Activated T-helper 9 cell treated with anti-CD3 and anti-CD28 coated beads, Interleukin-2, amount 50 U/mL, for 16 hours (primary cell): ENCODE measurements around the gene CKAP5.
A peak's percentile ranks its signal among the peaks of the same experiment; 100 is the strongest.
"Not testable (repeated sequence)": the region's sequence is repeated elsewhere in the genome, so short reads cannot be mapped to it uniquely, and the experiment has no call there.

Experiments used
- DNase-seq: peaks from one replicate; pipeline ENCODE4 v3.0.0-alpha.2; 2020; ENCODE audit warnings: low read depth

Gene CKAP5

DNA sequence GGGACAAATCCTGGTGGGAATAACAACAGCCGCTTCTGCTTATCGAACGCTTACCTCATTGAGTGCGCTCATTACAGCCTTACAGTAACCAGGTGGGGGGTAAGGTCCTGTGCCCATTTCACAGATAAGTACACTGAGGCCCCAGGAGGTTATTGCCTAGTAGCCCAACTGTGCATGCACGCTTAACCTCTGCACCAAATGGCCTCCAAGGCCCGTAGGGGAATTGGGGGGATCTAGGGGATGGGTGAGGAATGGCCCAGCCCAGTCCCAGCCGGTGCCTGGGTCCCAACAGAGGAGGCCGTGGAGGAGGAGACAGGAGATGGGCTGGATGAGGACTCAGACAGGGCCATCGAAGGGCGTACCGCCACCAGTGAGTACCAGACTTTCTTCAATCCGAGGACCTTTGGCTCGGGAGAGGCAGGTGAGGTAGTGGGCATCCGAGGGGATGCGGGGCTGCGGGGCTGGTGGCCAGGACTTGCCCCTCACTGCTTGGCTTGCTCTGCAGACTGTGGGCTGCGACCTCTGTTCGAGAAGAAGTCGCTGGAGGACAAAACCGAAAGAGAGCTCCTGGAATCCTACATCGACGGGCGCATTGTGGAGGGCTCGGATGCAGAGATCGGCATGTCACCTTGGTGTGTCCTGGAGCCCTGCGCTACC, 119.7 kb downstream of the CKAP5 start:
- no peak for DNase-seq

DNA sequence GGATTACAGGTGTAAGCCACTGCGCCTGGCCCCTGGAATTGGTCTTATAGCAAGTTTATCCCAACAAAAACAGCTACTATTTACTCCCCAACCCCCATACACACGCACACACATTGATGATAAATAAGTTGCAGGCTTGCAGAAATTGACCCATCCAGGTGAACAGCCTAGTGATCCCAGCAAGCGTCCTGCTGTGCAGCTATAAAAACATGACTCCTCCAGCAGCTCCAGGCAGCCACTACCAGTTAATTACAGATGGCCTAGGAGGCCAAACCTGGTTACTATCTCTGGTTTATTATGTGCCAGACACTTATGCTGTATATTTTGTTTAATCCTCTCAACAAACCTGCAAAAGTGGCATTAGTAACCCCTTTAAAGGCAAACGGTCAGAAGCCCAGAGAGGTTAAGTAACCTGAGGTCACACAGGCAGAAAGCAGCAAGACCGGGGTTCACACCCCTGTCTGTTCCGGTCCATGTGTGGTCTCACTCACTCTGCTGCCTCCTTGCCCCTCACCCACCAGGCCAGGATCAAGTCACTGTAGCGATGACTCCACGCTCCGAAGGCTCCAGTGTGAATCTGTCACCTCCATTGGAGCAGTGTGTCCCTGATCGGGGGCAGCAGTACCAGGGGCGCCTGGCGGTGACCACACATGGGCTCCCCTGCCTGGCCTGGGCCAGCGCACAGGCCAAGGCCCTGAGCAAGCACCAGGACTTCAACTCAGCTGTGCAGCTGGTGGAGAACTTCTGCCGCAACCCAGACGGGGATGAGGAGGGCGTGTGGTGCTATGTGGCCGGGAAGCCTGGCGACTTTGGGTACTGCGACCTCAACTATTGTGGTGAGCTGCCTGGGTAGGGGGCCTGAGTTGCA, 120.5 kb downstream of the CKAP5 start:
- DNase-seq: no peak

DNA sequence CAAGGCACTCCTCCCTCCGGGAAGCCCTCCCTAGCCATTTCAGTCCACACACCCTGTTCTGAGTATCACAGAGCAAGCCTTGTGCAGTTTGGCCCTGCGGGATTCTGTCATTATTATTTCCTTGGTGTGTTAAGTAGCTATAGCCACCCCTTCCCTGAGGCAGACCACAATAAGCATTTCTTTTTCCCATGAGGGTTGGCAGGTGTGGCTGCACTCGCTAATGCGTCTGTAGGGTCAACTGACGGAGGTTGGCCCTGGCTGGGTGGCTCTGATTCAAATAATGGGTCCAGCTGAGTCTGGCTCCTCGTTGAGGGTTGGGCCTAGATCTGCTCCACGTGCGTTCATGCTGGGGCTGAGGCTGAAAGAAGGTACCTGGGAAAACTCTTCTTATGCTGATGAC, 122.0 kb downstream of the CKAP5 start:
- no peak for DNase-seq

DNA sequence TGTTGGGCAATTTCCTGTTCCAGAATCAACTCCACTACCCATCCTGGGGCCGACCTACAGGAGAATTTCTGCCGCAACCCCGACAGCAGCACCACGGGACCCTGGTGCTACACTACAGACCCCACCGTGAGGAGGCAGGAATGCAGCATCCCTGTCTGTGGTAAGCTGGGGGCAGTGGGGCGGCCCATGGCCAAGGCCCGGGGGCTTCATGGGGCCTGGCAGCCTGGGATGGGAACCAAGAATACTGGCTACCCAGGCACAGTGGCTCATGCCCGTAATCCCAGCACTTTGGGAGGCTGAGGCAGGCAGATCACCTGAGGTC, 122.8 kb downstream of the CKAP5 start:
- DNase-seq: no peak

DNA sequence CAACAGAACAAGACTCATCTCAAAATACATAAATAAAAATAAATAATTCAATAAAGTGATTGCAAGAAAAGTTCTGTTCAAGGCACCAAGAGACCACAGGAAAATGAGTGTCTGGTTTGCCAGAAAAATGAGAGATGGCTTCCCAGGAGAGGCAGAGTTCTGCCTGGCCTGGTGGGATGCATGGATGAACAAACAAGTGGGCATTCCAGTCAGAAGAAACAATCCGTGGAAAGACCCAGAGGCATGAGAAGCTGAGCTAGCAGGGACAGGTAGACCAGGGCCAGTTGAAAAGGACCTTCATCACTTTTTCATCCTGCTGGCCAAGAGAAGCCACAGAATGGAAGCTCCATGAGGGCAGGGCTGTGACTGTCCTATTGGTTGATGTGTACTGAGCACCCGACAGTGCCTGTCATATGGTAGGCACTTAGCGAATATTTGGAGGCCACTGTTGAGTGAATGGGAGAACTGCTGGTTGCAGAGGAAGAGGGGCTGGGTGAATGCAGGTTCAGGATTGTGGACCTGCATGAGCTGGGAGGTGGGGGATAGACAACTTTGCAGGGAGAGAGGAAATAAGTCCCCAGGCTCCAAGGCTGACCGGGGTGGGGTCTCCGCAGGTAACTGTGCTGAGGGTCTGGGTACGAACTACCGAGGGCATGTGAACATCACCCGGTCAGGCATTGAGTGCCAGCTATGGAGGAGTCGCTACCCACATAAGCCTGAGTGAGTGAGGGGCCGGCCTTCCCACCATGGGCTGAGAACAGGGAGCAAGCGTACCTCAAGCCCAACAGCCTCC, 123.3 kb downstream of the CKAP5 start:
- no peak for DNase-seq

DNA sequence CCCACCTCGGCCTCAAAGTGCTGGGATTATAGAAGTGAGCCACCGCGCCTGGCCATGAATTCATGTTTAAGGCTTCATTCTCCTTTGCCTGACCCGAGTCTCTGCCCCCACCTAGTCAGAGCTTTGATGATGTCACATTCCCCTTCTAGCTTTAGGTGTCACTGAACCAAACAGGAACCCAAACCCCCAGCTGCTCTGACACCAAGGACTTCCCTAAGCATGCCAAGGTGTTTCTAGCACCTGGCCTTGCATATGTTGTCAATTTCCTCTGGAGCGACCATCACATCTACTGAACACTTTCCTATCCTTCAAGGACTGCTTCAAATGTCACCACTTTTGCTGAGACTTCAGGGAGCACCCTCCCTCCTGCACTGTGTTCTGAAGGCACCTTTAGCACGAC, 124.8 kb downstream of the CKAP5 start:
- DNase-seq: no peak

DNA sequence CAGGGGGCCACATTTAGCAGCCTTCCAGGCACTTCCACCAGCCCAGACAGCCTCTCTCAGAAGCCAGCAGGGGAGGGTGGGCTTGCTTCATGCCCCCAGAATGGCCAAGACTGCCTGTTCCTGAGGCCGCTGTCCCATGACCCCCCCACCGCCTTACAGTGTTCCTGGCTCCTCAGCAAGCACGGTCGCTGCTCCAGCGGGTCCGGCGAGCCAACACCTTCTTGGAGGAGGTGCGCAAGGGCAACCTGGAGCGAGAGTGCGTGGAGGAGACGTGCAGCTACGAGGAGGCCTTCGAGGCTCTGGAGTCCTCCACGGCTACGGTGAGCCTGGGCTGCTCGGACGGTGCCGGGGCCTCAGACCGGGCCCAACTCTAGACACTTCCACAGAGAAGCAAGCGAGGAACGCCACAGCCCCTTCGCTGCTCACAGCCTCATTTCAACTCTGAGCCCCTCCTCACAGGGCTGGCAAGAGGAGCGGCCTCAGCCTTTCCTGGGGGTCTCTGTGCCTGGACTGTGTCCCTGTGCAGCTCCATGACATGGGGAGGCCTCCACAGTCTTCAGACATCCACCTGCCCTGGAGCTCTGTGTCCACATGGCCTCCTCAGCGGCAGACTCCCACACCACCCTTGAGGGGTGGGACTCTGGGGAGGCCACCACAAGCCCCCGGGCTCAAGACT, 126.4 kb downstream of the CKAP5 start:
- no peak for DNase-seq

DNA sequence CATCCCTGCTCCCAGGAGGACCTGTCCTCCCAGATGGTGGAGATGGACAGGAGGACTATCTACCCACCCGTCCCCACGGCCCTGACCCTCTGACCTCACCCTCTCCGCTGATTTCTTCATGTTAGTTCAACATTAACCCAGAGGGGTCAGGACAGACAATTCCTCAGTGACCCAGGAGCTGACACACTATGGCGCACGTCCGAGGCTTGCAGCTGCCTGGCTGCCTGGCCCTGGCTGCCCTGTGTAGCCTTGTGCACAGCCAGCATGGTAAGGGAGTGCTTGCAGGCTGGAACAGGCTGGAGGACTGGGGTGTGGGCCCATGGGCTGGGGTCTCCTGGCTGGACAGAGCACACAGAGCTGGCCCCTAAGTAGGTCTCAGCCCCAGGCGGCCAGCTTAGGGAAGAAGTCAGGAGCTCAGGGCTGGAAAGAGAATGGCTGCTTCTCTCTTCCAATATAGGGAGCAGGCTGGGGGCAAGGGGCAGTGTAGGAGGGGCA, 127.0 kb downstream of the CKAP5 start, which contains the start of gene F2:
F2 (plus strand) TSS at position 166 of the 495 bp plus-strand sequence; CDS start at position 189, 23 bp downstream.
- no peak for DNase-seq

DNA sequence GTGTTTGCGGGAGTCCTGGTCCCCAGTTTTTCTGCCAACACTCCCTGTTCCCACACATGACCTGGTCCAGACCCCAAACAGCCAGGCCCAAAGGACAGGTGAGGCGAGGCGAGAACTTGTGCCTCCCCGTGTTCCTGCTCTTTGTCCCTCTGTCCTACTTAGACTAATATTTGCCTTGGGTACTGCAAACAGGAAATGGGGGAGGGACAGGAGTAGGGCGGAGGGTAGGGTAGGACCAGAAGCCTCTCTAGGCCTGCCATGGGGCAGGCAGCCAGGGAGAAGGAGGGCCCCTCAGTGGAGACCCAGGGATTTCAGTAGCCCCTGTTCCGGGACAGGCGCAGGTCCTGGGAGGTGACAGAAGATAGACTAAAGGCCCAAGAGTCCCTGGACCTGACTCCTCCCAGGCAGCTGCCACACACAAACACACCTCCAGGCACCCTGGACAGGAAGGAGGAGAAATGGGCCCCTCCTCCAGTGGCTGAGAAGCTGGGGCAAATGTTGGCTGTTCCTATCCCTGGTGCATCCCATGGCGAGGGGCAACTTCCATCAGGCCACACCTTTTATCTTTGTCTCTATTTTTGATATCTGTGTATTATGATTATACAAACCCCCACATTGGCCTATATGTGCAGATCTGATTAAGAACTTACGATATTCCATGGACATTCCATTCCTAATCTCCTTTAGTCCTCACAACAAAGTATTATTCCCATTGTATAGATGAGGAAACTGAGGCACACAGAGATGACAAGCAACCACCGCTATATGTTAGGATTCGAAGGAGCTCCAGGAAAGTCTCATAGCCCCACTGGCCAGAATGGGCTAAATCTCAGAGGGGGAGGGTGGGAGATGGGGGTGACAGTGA, 127.7 kb downstream of the CKAP5 start:
- no peak for DNase-seq

DNA sequence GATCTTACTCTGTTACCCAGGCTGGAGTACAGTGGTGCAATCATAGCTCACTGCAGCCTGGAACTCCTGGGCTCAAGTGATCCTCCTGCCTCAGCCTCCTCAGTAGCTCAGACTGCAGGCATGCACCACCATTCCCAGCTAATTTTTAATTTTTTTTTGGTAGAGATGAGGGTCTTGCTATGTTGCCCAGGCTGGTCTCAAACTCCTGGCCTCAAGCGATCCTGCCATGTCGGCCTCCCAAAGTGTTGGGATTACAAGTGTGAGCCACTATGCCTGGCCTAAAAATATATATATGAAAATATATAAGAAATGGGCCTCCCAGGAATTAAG, 128.3 kb downstream of the CKAP5 start:
- DNase-seq: not testable (repeated sequence)

DNA sequence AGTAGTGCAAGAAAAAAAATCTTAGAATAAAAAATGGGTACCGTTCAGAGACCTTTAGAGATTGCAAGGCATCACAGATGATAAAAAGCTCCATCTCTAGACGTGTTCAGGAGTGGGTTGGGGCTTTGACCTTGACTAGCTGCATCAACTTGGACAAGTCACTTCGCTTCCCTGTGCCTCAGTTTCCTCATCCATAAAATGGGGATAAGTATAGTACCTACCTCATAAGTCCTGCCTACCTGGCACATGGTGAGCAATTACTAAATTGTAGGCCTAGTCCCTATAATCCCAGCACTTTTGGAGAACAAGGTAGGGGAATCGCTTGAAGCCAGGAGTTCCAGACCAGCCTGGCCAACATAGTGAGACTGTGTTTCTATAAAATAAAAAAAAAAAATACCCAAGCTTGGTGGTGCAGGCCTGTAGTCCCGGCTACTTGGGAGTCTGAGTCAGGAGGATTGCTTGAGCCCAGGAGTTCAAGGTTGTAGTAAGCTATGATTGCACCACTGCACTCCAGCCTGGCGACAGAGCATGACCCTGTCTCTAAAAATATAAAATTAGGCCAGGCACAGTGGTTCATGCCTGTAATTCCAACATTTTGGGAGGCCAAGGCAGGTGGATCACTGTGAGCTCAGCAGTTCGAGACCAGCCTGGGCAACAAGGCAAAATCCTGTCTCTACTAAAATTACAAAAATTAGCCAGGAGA, 133.1 kb downstream of the CKAP5 start:
- DNase-seq: no peak

DNA sequence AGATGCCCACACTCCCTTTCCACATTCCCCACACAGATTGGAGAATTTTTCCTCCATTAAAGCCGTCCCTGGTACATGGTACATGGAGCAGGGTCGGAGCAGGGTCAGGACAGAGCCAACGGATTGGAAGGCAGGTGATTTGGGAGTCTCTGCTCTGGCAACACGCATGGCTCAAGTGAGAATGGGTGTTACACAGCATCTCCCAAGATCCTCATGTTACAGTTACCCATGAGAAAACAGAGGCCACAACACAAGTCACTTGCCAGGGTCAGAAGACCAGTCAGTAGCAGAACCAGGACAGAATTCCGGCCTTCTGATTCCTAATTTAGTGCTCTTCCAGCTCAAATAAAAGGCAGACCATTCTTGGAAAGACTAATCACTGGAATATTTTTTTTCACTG, 134.8 kb downstream of the CKAP5 start:
- DNase-seq: no peak

DNA sequence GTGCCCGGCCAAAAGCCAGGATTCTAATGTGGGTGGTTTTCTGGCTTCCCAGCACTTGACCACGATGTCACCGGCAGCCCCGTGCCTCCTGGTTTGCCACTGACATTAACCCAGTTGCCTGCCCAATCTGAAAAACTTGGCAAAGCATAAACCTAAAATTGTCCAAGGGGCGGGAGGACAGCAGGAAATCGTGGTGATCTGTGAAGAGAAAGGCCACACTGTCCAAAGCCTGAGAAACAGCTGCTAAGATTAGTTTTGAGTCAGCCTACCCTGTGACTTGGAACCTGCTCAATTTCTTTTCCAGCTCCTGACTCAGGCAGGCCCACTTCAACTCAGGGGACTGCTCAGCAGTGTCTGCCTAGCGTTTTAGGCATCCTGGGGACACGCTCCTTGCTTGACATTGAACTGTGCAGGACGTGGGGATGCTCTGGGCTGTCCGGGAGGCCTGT, 135.2 kb downstream of the CKAP5 start:
- DNase-seq: no peak

DNA sequence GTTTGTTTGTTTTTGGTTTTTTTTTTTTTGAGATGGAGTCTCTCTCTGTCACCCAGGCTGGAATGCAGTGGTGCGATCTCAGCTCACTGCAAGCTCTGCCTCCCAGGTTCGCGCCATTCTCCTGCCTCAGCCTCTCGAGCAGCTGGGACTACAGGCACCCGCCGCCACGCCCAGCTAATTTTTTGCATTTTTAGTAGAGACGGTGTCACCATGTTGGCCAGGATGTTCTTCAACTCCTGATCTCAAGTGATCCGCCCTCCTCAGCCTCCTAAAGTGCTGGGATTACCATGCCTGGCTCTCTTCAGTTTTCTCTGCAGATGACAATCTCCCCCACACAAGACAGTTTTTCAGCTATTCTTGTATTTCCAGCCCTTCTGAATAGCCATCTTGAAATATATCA, 136.7 kb downstream of the CKAP5 start:
- not testable (repeated sequence) for DNase-seq

DNA sequence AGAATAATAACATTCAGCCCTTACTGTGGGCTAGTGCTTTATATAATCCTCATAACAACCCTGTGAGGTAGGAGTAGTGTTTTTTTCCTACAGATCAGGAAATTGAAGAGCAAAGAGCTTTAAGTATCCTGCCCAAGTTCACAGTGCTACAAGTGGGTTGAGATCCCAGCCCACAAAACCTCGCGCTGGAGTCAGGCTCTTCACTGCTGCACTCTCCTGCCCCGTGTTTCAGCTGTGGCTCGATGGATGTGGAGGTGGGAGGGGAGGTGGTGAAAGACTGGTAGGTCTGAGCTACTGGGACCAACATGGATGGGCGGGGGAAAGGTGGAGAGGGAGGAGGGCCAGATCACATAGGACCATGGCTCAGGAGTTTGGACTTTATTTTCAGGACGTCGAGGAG, 139.2 kb downstream of the CKAP5 start:
- DNase-seq: no peak

DNA sequence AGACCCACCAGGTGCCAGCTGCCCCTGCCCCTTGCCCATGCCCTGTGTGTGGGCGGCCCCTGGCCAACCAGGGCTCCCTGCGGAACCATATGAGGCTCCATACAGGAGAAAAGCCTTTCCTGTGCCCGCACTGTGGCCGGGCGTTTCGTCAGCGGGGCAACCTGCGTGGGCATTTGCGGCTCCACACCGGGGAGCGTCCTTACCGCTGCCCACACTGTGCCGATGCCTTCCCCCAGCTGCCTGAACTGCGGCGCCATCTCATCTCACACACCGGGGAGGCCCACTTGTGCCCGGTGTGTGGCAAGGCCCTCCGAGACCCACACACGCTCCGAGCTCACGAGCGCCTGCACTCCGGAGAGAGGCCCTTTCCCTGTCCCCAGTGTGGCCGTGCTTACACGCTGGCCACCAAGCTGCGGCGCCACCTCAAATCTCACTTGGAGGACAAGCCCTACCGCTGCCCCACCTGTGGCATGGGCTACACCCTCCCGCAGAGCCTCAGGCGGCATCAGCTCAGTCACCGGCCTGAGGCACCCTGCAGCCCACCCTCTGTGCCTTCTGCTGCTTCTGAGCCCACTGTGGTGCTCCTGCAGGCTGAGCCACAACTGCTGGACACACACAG, 140.9 kb downstream of the CKAP5 start:
- no peak for DNase-seq

DNA sequence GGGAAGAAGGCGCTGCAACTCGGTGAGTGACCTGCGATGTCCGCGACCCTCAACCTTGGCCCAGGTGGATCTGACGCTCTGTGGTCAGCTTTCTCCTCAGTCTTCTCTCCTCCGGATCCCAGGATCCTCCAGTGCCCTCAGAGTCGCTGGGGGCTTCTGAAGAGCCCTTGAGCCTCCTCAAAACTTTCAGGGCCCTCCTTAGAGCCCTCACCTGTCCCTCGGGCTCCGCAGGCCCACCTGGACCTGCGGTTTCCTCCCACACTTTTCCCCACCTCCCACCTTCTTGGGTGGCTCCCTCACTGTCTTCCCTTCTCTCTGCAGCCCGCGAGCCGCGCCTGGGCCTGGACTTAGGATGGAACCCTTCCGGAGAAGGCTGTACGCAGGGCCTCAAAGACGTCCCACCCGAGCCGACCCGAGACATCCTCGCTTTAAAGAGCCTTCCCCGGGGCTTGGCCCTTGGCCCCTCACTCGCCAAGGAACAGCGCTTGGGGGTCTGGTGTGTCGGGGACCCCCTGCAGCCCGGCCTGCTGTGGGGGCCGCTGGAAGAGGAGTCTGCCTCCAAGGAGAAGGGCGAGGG, 144.9 kb downstream of the CKAP5 start:
- DNase-seq: no peak

DNA sequence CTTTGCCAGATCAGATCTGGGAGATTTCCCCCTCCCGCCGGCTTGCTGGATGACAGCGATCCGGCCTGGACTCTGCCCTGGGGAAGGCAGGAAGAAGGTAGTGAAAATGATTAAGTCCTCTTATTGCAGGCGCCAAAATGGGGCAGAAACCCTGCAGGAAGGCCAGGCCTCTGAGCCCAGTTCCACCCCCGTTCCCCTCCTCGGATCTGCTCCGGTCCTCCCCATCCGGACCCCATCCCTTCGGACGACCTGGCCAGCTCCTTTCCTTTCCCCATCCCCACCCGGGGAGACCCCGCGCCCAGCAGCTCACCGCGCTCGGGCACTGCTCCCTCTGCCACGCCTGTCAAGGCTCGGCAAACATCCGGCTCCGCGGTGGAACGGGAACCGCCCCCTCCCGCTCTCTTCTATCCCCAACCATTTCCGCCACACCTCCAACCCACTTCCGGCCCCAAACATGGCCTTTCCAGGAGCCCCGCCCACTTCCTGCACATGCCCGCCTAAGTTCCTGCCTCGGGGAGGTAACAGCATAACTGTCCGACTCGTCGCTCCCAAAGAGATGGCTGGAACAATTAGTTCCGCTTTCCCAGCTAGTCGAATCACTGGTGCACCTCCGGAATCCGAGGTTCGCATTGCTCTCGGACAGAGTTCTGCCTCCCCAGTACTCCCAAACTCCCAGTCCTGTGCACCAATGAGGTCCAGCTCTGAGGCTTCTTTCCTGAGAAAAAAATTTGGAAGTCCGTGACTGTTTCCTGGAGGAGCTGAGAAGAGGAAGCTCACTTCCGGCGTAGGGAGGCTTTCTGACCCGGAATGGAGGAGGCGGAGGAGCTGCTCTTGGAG, 145.6 kb downstream of the CKAP5 start, which contains the start of the genes ARHGAP1 and ZNF408:
ARHGAP1 (minus strand) TSS at position 379 of the 837 bp plus-strand sequence. CDS start 4,512 bp downstream, outside the sequence.
ZNF408 (plus strand) TSS at position 791 of the 837 bp plus-strand sequence; CDS start at position 808, 17 bp downstream.
- peak; percentile 98 for DNase-seq
